ENCODE results near the gene SCD5.

SCD5 gene

GRCh38 chr4:82624819-82625218 lies 173.8 kb downstream of the SCD5 start:
- no peak for DNase-seq

GRCh38 chr4:82623121-82623683 lies 175.4 kb downstream of the SCD5 start:
- no peak for DNase-seq

GRCh38 chr4:82621251-82621650 lies 177.3 kb downstream of the SCD5 start:
- DNase-seq: no peak

GRCh38 chr4:82620126-82620735 lies 178.4 kb downstream of the SCD5 start:
- DNase-seq: no peak

- no peak for DNase-seq
Measured at GRCh38 chr4:82618103-82618720, 180.4 kb downstream of the SCD5 start.

GRCh38 chr4:82614838-82615449 lies 183.7 kb downstream of the SCD5 start:
- DNase-seq: no peak

- DNase-seq: no peak
Measured at GRCh38 chr4:82613121-82613520, 185.5 kb downstream of the SCD5 start.

- DNase-seq: no peak
Measured at GRCh38 chr4:82611982-82612381, 186.6 kb downstream of the SCD5 start.

- DNase-seq: no peak
Measured at GRCh38 chr4:82611527-82611926, 187.1 kb downstream of the SCD5 start.

- DNase-seq: no peak
Measured at GRCh38 chr4:82610041-82610440, 188.6 kb downstream of the SCD5 start.

- DNase-seq: no peak
Measured at GRCh38 chr4:82606622-82607021, 192.0 kb downstream of the SCD5 start.

- DNase-seq: no peak
Measured at GRCh38 chr4:82604522-82604921, 194.1 kb downstream of the SCD5 start.

- no peak for DNase-seq
Measured at GRCh38 chr4:82601242-82602015, 197.2 kb downstream of the SCD5 start.

GRCh38 chr4:82599336-82599735 lies 199.3 kb downstream of the SCD5 start:
- DNase-seq: no peak

- DNase-seq: no peak
Measured at GRCh38 chr4:82594456-82594855, 204.1 kb downstream of the SCD5 start.

GRCh38 chr4:82593411-82593810 lies 205.2 kb downstream of the SCD5 start:
- DNase-seq: no peak

- no peak for DNase-seq
Measured at GRCh38 chr4:82592639-82593038, 206.0 kb downstream of the SCD5 start.

- DNase-seq: no peak
Measured at GRCh38 chr4:82591592-82591991, 207.0 kb downstream of the SCD5 start.

- no peak for DNase-seq
Measured at GRCh38 chr4:82589756-82590155, 208.8 kb downstream of the SCD5 start.

- DNase-seq: no peak
Measured at GRCh38 chr4:82588771-82589270, 209.8 kb downstream of the SCD5 start.

- DNase-seq: no peak
Measured at GRCh38 chr4:82587826-82588540, 210.6 kb downstream of the SCD5 start.

- DNase-seq: no peak
Measured at GRCh38 chr4:82585690-82586435, 212.7 kb downstream of the SCD5 start.

Data from stimulated activated CD4-positive, alpha-beta T cell treated with anti-CD3 and anti-CD28 coated beads, Interleukin-15, amount 100 ng/mL, for 24 hours (primary cell).